ENCODE measurements around the gene MANBA.

The MANBA gene

GRCh38 chr4:102693262-102693850 lies 67.4 kb downstream of the MANBA start:
- H3K79me1 ChIP-seq (ENCODE audit: low read length) = peaks cover under 1% of the 10 kb centered on the region
- H3K79me2 ChIP-seq (ENCODE audit: control insufficient read depth, insufficient read depth, low read length, poor library complexity) = no peaks in the 10 kb centered on the region
- no peak overlapping the region for H4K12ac ChIP-seq (ENCODE audit: low read depth, low read length)
- no peak overlapping the region for H4K8ac ChIP-seq (ENCODE audit: low read depth, low read length)
- H3K27ac ChIP-seq (ENCODE audit: low read depth, low read length) = no peak overlapping the region
- H2AFZ ChIP-seq (ENCODE audit: insufficient read depth, low read length, poor library complexity) = no peak overlapping the region
- peak overlapping the region; percentile 92 for H2BK12ac ChIP-seq (ENCODE audit: low read length)
- WGBS (ENCODE audit: extremely low coverage, insufficient coverage, insufficient read length) = no CpG with 5 or more reads among the region's 4 CpGs
- DNase-seq = peak; percentile 42 to 70
- H3K4me2 ChIP-seq (ENCODE audit: low read length) = no peak overlapping the region
- no peak overlapping the region for H2AK5ac ChIP-seq (ENCODE audit: low read length)
- no peaks in the 10 kb centered on the region for H3K27me3 ChIP-seq (ENCODE audit: insufficient read depth, low read length)
- no peak overlapping the region for H3K23ac ChIP-seq (ENCODE audit: low read length)
- peaks cover 7 to 11% of the 10 kb centered on the region in 2 experiments for H3K36me3 ChIP-seq (ENCODE audit: control insufficient read depth in 1 of 2, insufficient read depth in 2 of 2, low read length in 2 of 2)
- H3K9me3 ChIP-seq (ENCODE audit: insufficient read depth, low read depth, low read length) = peaks cover 1% of the 10 kb centered on the region
- H3K18ac ChIP-seq (ENCODE audit: low read length) = no peak overlapping the region
- H3K9ac ChIP-seq (ENCODE audit: low read length) = no peak overlapping the region
- H3K4me3 ChIP-seq (ENCODE audit: low read depth, low read length) = no peak overlapping the region
- H3K4me1 ChIP-seq (ENCODE audit: control insufficient read depth in 1 of 2, insufficient read depth in 2 of 2, low read length in 2 of 2) = peaks cover 0 to 3% of the 10 kb centered on the region in 2 experiments
- H2BK120ac ChIP-seq (ENCODE audit: insufficient read depth, low read length, poor library complexity) = no peak overlapping the region
- no peak overlapping the region for H3K14ac ChIP-seq (ENCODE audit: low read length)
- H2BK5ac ChIP-seq (ENCODE audit: low read depth, low read length, poor library complexity) = no peak overlapping the region
- H3K4ac ChIP-seq (ENCODE audit: low read depth, low read length) = no peak overlapping the region
- H4K91ac ChIP-seq (ENCODE audit: low read depth, low read length) = peak overlapping the region; percentile 47

- WGBS (ENCODE audit: extremely low coverage, insufficient coverage, insufficient read length) = no CpG with 5 or more reads among the region's 3 CpGs
- no peak overlapping the region for H4K91ac ChIP-seq (ENCODE audit: low read depth, low read length)
- H3K4me3 ChIP-seq (ENCODE audit: low read depth, low read length) = no peak overlapping the region
- H2BK120ac ChIP-seq (ENCODE audit: insufficient read depth, low read length, poor library complexity) = no peak overlapping the region
- H3K79me2 ChIP-seq (ENCODE audit: control insufficient read depth, insufficient read depth, low read length, poor library complexity) = no peaks in the 10 kb centered on the region
- no peak overlapping the region for H4K12ac ChIP-seq (ENCODE audit: low read depth, low read length)
- H3K9ac ChIP-seq (ENCODE audit: low read length) = no peak overlapping the region
- no peak overlapping the region for H2AK5ac ChIP-seq (ENCODE audit: low read length)
- H3K79me1 ChIP-seq (ENCODE audit: low read length) = peaks cover 5% of the 10 kb centered on the region
- H2AFZ ChIP-seq (ENCODE audit: insufficient read depth, low read length, poor library complexity) = no peak overlapping the region
- no peak overlapping the region for H3K23ac ChIP-seq (ENCODE audit: low read length)
- H3K4ac ChIP-seq (ENCODE audit: low read depth, low read length) = no peak overlapping the region
- no peak overlapping the region for H4K8ac ChIP-seq (ENCODE audit: low read depth, low read length)
- peak overlapping the region; percentile 39 for H2BK5ac ChIP-seq (ENCODE audit: low read depth, low read length, poor library complexity)
- no peak for DNase-seq
- no peak overlapping the region for H3K27ac ChIP-seq (ENCODE audit: low read depth, low read length)
- H3K18ac ChIP-seq (ENCODE audit: low read length) = no peak overlapping the region
- H3K4me2 ChIP-seq (ENCODE audit: low read length) = no peak overlapping the region
- no peak overlapping the region for H2BK12ac ChIP-seq (ENCODE audit: low read length)
- no peak overlapping the region for H3K14ac ChIP-seq (ENCODE audit: low read length)
- H3K9me3 ChIP-seq (ENCODE audit: insufficient read depth, low read depth, low read length) = peaks cover 1% of the 10 kb centered on the region
- peaks cover 2 to 7% of the 10 kb centered on the region in 2 experiments for H3K4me1 ChIP-seq (ENCODE audit: control insufficient read depth in 1 of 2, insufficient read depth in 2 of 2, low read length in 2 of 2)
- H3K27me3 ChIP-seq (ENCODE audit: insufficient read depth, low read length) = no peaks in the 10 kb centered on the region
- H3K36me3 ChIP-seq (ENCODE audit: control insufficient read depth in 1 of 2, insufficient read depth in 2 of 2, low read length in 2 of 2) = peaks cover 9 to 13% of the 10 kb centered on the region in 2 experiments
These were observed 68.3 kb downstream of the MANBA start for GRCh38 chr4:102692474-102692873.

- Histone ChIP-seq H3K9ac (ENCODE audit: low read length) (no peak overlapping the region), H3K4me2 (ENCODE audit: low read length) (no peak overlapping the region), H4K8ac (ENCODE audit: low read depth, low read length) (peak overlapping the region; percentile 59), H3K14ac (ENCODE audit: low read length) (peak overlapping the region; percentile 54), H3K4ac (ENCODE audit: low read depth, low read length) (no peak overlapping the region), H3K23ac (ENCODE audit: low read length) (no peak overlapping the region), H3K4me1 (ENCODE audit: control insufficient read depth in 1 of 2, insufficient read depth in 2 of 2, low read length in 2 of 2) (peaks cover 10 to 17% of the 10 kb centered on the region in 2 experiments), H3K79me2 (ENCODE audit: control insufficient read depth, insufficient read depth, low read length, poor library complexity) (peaks cover 2% of the 10 kb centered on the region), H2BK5ac (ENCODE audit: low read depth, low read length, poor library complexity) (no peak overlapping the region), H3K36me3 (ENCODE audit: control insufficient read depth in 1 of 2, insufficient read depth in 2 of 2, low read length in 2 of 2) (peaks cover 2 to 8% of the 10 kb centered on the region in 2 experiments), H2BK120ac (ENCODE audit: insufficient read depth, low read length, poor library complexity) (peak overlapping the region; percentile 64), H2AFZ (ENCODE audit: insufficient read depth, low read length, poor library complexity) (no peak overlapping the region), H3K9me3 (ENCODE audit: insufficient read depth, low read depth, low read length) (no peaks in the 10 kb centered on the region), H4K91ac (ENCODE audit: low read depth, low read length) (peak overlapping the region; percentile 79), H3K27ac (ENCODE audit: low read depth, low read length) (peak overlapping the region; percentile 51), H4K12ac (ENCODE audit: low read depth, low read length) (no peak overlapping the region), H3K79me1 (ENCODE audit: low read length) (peaks cover 23% of the 10 kb centered on the region), H3K27me3 (ENCODE audit: insufficient read depth, low read length) (no peaks in the 10 kb centered on the region), H2AK5ac (ENCODE audit: low read length) (no peak overlapping the region), H3K4me3 (ENCODE audit: low read depth, low read length) (no peak overlapping the region), H2BK12ac (ENCODE audit: low read length) (peak overlapping the region; percentile 82), H3K18ac (ENCODE audit: low read length) (peak overlapping the region; percentile 81)
- no peak for DNase-seq
- no CpG with 5 or more reads among the region's 7 CpGs for WGBS (ENCODE audit: extremely low coverage, insufficient coverage, insufficient read length)
These were observed 72.8 kb downstream of the MANBA start for GRCh38 chr4:102687982-102688433.

GRCh38 chr4:102687373-102687981 lies 73.3 kb downstream of the MANBA start:
- no peak overlapping the region for H3K4ac ChIP-seq (ENCODE audit: low read depth, low read length)
- peaks cover 25% of the 10 kb centered on the region for H3K79me1 ChIP-seq (ENCODE audit: low read length)
- H2AK5ac ChIP-seq (ENCODE audit: low read length) = no peak overlapping the region
- H3K9me3 ChIP-seq (ENCODE audit: insufficient read depth, low read depth, low read length) = no peaks in the 10 kb centered on the region
- H3K27me3 ChIP-seq (ENCODE audit: insufficient read depth, low read length) = no peaks in the 10 kb centered on the region
- peaks cover 10 to 17% of the 10 kb centered on the region in 2 experiments for H3K4me1 ChIP-seq (ENCODE audit: control insufficient read depth in 1 of 2, insufficient read depth in 2 of 2, low read length in 2 of 2)
- DNase-seq = peak in 1 of 2 donors; percentile 8
- no peak overlapping the region for H2AFZ ChIP-seq (ENCODE audit: insufficient read depth, low read length, poor library complexity)
- no peak overlapping the region for H2BK120ac ChIP-seq (ENCODE audit: insufficient read depth, low read length, poor library complexity)
- H2BK5ac ChIP-seq (ENCODE audit: low read depth, low read length, poor library complexity) = no peak overlapping the region
- no peak overlapping the region for H2BK12ac ChIP-seq (ENCODE audit: low read length)
- peak overlapping the region; percentile 55 for H4K91ac ChIP-seq (ENCODE audit: low read depth, low read length)
- H3K18ac ChIP-seq (ENCODE audit: low read length) = no peak overlapping the region
- H3K14ac ChIP-seq (ENCODE audit: low read length) = peak overlapping the region; percentile 9
- no peak overlapping the region for H3K9ac ChIP-seq (ENCODE audit: low read length)
- no peak overlapping the region for H4K12ac ChIP-seq (ENCODE audit: low read depth, low read length)
- no peak overlapping the region for H3K4me3 ChIP-seq (ENCODE audit: low read depth, low read length)
- H3K4me2 ChIP-seq (ENCODE audit: low read length) = no peak overlapping the region
- peaks cover 2% of the 10 kb centered on the region for H3K79me2 ChIP-seq (ENCODE audit: control insufficient read depth, insufficient read depth, low read length, poor library complexity)
- WGBS (ENCODE audit: extremely low coverage, insufficient coverage, insufficient read length) = no CpG with 5 or more reads among the region's 4 CpGs
- H3K23ac ChIP-seq (ENCODE audit: low read length) = no peak overlapping the region
- H3K27ac ChIP-seq (ENCODE audit: low read depth, low read length) = peak overlapping the region; percentile 28
- peaks cover 2 to 9% of the 10 kb centered on the region in 2 experiments for H3K36me3 ChIP-seq (ENCODE audit: control insufficient read depth in 1 of 2, insufficient read depth in 2 of 2, low read length in 2 of 2)
- H4K8ac ChIP-seq (ENCODE audit: low read depth, low read length) = no peak overlapping the region

All from trophoblast cell (in vitro differentiated cells and primary cell).